SK-N-SH treated with all-trans-retinoic acid at 6 μM for 48 hours (cell line): Measurements from ENCODE around the gene MYL10.

ENCODE experiments used
- ARNTL ChIP-seq: fragments of 450-650 bp; formaldehyde crosslinking; IDR thresholded peaks from 2 replicates; pipeline ENCODE4 v1.5.0; 2020; ENCODE audit warnings: low read depth, mild to moderate bottlenecking, moderate library complexity, borderline replicate concordance
- CSDC2 ChIP-seq: fragments of 250-450 bp; sonication (Bioruptor Pico); IDR thresholded peaks from 2 replicates; pipeline ENCODE4 v1.5.0; 2020; ENCODE audit warnings: mild to moderate bottlenecking, moderate library complexity
- ESRRG ChIP-seq: fragments of 250-450 bp; sonication (Bioruptor Pico); IDR thresholded peaks from 2 replicates; pipeline ENCODE4 v1.6.1; 2021; ENCODE audit warnings: mild to moderate bottlenecking
- GLIS3 ChIP-seq: fragments of 250-450 bp; sonication (Bioruptor Pico); IDR thresholded peaks from 2 replicates; pipeline ENCODE4 v1.5.0; 2020; ENCODE audit warnings: mild to moderate bottlenecking, moderate library complexity
- ISL1 ChIP-seq: fragments of 250-450 bp; sonication (Bioruptor Pico); IDR thresholded peaks from 2 replicates; pipeline ENCODE4 v2.1.2; 2022; ENCODE audit warnings: mild to moderate bottlenecking, moderate library complexity
- SNAI2 ChIP-seq: fragments of 250-450 bp; sonication (Bioruptor Pico); IDR thresholded peaks from 2 replicates; pipeline ENCODE4 v1.5.0; 2020; ENCODE audit warnings: mild to moderate bottlenecking, moderate library complexity
- TCF4 ChIP-seq: fragments of 250-450 bp; sonication (Bioruptor Pico); IDR thresholded peaks from 2 replicates; pipeline ENCODE4 v1.8.0; 2021; ENCODE audit warnings: mild to moderate bottlenecking, moderate library complexity, borderline replicate concordance
- TOX ChIP-seq: fragments of 250-450 bp; sonication (Bioruptor Pico); IDR thresholded peaks from 2 replicates; pipeline ENCODE4 v1.8.0; 2021; ENCODE audit warnings: mild to moderate bottlenecking, moderate library complexity, borderline replicate concordance
- ZC3H10 ChIP-seq: fragments of 250-450 bp; sonication (Bioruptor Pico); IDR thresholded peaks from 2 replicates; pipeline ENCODE4 v1.5.1; 2021; ENCODE audit warnings: mild to moderate bottlenecking, moderate library complexity
- ZFP3 ChIP-seq: fragments of 250-450 bp; sonication (Bioruptor Pico); IDR thresholded peaks from 2 replicates; pipeline ENCODE4 v1.5.0; 2020; ENCODE audit warnings: mild to moderate bottlenecking, moderate library complexity
- ZNF8 ChIP-seq: fragments of 450-650 bp; formaldehyde crosslinking; IDR thresholded peaks from 2 replicates; pipeline ENCODE4 v1.5.0; 2020; ENCODE audit warnings: mild to moderate bottlenecking, moderate library complexity
- TF ChIP-seq, protein P1 (sequence below): fragments of 250-450 bp; sonication (Bioruptor Pico); IDR thresholded peaks from 2 replicates; pipeline ENCODE4 v1.8.0; 2020; ENCODE audit warnings: mild to moderate bottlenecking, moderate library complexity, borderline replicate concordance
- TF ChIP-seq, protein P2 (sequence below): fragments of 250-450 bp; sonication (Bioruptor Pico); IDR thresholded peaks from 2 replicates; pipeline ENCODE4 v1.8.0; 2021; ENCODE audit warnings: low read depth, mild to moderate bottlenecking, moderate library complexity, borderline replicate concordance

GRCh38 chr7:101598422-101598985, 30.6 kb downstream of the MYL10 start:
- TF ChIP-seq ZC3H10 (no peak), SNAI2 (CRISPR knock-in tag) (no peak), TOX (no peak), TCF4 (CRISPR knock-in tag) (no peak), GLIS3 (no peak), ESRRG (CRISPR knock-in tag) (no peak), ARNTL (CRISPR knock-in tag) (no peak), CSDC2 (CRISPR knock-in tag) (no peak), ZFP3 (CRISPR knock-in tag) (no peak), ZNF8 (CRISPR knock-in tag) (no peak), ISL1 (CRISPR knock-in tag) (no peak)
- TF ChIP-seq, protein P1, sequence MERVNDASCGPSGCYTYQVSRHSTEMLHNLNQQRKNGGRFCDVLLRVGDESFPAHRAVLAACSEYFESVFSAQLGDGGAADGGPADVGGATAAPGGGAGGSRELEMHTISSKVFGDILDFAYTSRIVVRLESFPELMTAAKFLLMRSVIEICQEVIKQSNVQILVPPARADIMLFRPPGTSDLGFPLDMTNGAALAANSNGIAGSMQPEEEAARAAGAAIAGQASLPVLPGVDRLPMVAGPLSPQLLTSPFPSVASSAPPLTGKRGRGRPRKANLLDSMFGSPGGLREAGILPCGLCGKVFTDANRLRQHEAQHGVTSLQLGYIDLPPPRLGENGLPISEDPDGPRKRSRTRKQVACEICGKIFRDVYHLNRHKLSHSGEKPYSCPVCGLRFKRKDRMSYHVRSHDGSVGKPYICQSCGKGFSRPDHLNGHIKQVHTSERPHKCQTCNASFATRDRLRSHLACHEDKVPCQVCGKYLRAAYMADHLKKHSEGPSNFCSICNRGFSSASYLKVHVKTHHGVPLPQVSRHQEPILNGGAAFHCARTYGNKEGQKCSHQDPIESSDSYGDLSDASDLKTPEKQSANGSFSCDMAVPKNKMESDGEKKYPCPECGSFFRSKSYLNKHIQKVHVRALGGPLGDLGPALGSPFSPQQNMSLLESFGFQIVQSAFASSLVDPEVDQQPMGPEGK = no peak
- TF ChIP-seq, protein P2, sequence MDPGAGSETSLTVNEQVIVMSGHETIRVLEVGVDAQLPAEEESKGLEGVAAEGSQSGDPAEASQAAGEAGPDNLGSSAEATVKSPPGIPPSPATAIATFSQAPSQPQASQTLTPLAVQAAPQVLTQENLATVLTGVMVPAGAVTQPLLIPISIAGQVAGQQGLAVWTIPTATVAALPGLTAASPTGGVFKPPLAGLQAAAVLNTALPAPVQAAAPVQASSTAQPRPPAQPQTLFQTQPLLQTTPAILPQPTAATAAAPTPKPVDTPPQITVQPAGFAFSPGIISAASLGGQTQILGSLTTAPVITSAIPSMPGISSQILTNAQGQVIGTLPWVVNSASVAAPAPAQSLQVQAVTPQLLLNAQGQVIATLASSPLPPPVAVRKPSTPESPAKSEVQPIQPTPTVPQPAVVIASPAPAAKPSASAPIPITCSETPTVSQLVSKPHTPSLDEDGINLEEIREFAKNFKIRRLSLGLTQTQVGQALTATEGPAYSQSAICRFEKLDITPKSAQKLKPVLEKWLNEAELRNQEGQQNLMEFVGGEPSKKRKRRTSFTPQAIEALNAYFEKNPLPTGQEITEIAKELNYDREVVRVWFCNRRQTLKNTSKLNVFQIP (CRISPR knock-in tag) = no peak
